Immature natural killer cell (primary cell): ENCODE results near the gene SPIRE2. TPM values are rescaled to one million over a fixed set of nuclear protein-coding genes. Genes with fewer than 3 reads are reported as not detected.
"Not testable (repeated sequence)": the region's sequence is repeated elsewhere in the genome, so short reads cannot be mapped to it uniquely, and the experiment has no call there.

Source experiments
- DNase-seq, 3 donors: peaks; one replicate each; pipeline ENCODE4 v3.0.0; 2022; ENCODE audit warnings: mixed read lengths in 1 of 3
- H3K27ac Mint-ChIP-seq, 6 donors: one replicate each; pipeline ENCODE4 v1.8.0; 2020; ENCODE audit warnings: mixed read lengths in 6 of 6, mild to moderate bottlenecking in 5 of 6, inconsistent platforms in 4 of 6, moderate library complexity in 3 of 6
- H3K27me3 Mint-ChIP-seq, 3 donors: one replicate each; pipeline ENCODE4 v1.8.0; 2020 to 2021; ENCODE audit warnings: low read depth in 3 of 3, mild to moderate bottlenecking in 3 of 3, mixed read lengths in 3 of 3, moderate library complexity in 3 of 3, inconsistent platforms in 1 of 3
- H3K36me3 Mint-ChIP-seq, 3 donors: one replicate each; pipeline ENCODE4 v1.8.0; 2020; ENCODE audit warnings: mixed read lengths in 3 of 3, inconsistent platforms in 2 of 3, mild to moderate bottlenecking in 2 of 3
- H3K4me1 Mint-ChIP-seq, 2 donors: one replicate each; pipeline ENCODE4 v1.8.0; 2020; ENCODE audit warnings: inconsistent platforms in 2 of 2, mild to moderate bottlenecking in 2 of 2, mixed read lengths in 2 of 2, moderate library complexity in 1 of 2
- H3K4me3 Mint-ChIP-seq, 5 donors: one replicate each; pipeline ENCODE4 v1.8.0; 2020; ENCODE audit warnings: mild to moderate bottlenecking in 5 of 5, mixed read lengths in 5 of 5, inconsistent platforms in 3 of 5, moderate library complexity in 3 of 5
- H3K9me3 Mint-ChIP-seq, 6 donors: one replicate each; pipeline ENCODE4 v1.8.0; 2020; ENCODE audit warnings: mild to moderate bottlenecking in 6 of 6, mixed read lengths in 6 of 6, inconsistent platforms in 4 of 6, moderate library complexity in 3 of 6
- polyA plus RNA-seq, 3 donors: library from polyadenylated mRNA; unstranded; fragments of 300-500 nt; fragmentation: Illumina TruSeq; gene quantifications; one replicate each; pipeline ENCODE4 v1.2.3, GENCODE V29; 2021

The SPIRE2 gene
- polyA plus RNA-seq = 1 to 10 TPM; 1.0 to 1.3 (median 1.3) TPM

GRCh38 chr16:89828199-89828869 lies at the start of gene SPIRE2:
Gene SPIRE2, plus strand, starts transcription at chr16:89828475. Its CDS starts 76 bp downstream, at chr16:89828551.
- peak within 1 kb of the TSS; percentile 50 to 79 (median 73) for H3K4me3 Mint-ChIP-seq
- H3K27ac Mint-ChIP-seq = peak within 1 kb of the TSS in 1 of 6 donors; percentile 46
- H3K9me3 Mint-ChIP-seq = no peaks in the 10 kb centered on the region
- peaks cover 12 to 13% of the 10 kb centered on the region in 2 donors for H3K4me1 Mint-ChIP-seq
- peak; percentile 74 to 80 (median 78) for DNase-seq
- peaks cover 2 to 11% (median 3%) of the 10 kb centered on the region in 3 donors for H3K27me3 Mint-ChIP-seq
- no peaks in the 10 kb centered on the region for H3K36me3 Mint-ChIP-seq

- peaks cover 0 to 3% (median 0%) of the 10 kb centered on the region in 3 donors for H3K27me3 Mint-ChIP-seq
- H3K36me3 Mint-ChIP-seq = peaks cover 0 to 6% (median 6%) of the 10 kb centered on the region in 3 donors
- H3K27ac Mint-ChIP-seq = peak overlapping the region in 1 of 6 donors; percentile 1
- peaks cover 1 to 8% of the 10 kb centered on the region in 2 donors for H3K4me1 Mint-ChIP-seq
- no peak for DNase-seq
- H3K4me3 Mint-ChIP-seq = no peak overlapping the region
- no peaks in the 10 kb centered on the region for H3K9me3 Mint-ChIP-seq
Measured at GRCh38 chr16:89779231-89779908, 48.9 kb upstream of the SPIRE2 start.

GRCh38 chr16:89779909-89780305 lies 48.4 kb upstream of the SPIRE2 start:
- Mint-ChIP-seq H3K9me3 (no peaks in the 10 kb centered on the region), H3K4me3 (no peak overlapping the region), H3K4me1 (peaks cover 7 to 14% of the 10 kb centered on the region in 2 donors), H3K36me3 (peaks cover 0 to 8% (median 6%) of the 10 kb centered on the region in 3 donors), H3K27me3 (peaks cover 0 to 3% (median 0%) of the 10 kb centered on the region in 3 donors), H3K27ac (peak overlapping the region in 1 of 6 donors; percentile 1)
- no peak for DNase-seq

- H3K4me3 Mint-ChIP-seq = no peak overlapping the region
- H3K4me1 Mint-ChIP-seq = peaks cover 20 to 32% of the 10 kb centered on the region in 2 donors
- no peak overlapping the region for H3K27ac Mint-ChIP-seq
- H3K36me3 Mint-ChIP-seq = peaks cover 0 to 11% (median 6%) of the 10 kb centered on the region in 3 donors
- no peak for DNase-seq
- H3K9me3 Mint-ChIP-seq = no peaks in the 10 kb centered on the region
- peaks cover 0 to 3% (median 0%) of the 10 kb centered on the region in 3 donors for H3K27me3 Mint-ChIP-seq
Measured at GRCh38 chr16:89782489-89782888, 45.8 kb upstream of the SPIRE2 start.

GRCh38 chr16:89783952-89784351 lies 44.3 kb upstream of the SPIRE2 start:
- peaks cover 20 to 32% of the 10 kb centered on the region in 2 donors for H3K4me1 Mint-ChIP-seq
- not testable (repeated sequence) for H3K9me3 Mint-ChIP-seq, H3K4me3 Mint-ChIP-seq, H3K27ac Mint-ChIP-seq, H3K27me3 Mint-ChIP-seq, DNase-seq
- H3K36me3 Mint-ChIP-seq = peaks cover 0 to 11% (median 6%) of the 10 kb centered on the region in 3 donors

GRCh38 chr16:89784406-89784805 lies 43.9 kb upstream of the SPIRE2 start:
- Mint-ChIP-seq H3K4me3 (peak overlapping the region in 3 of 5 donors; percentile 16 to 56 (median 20)), H3K27ac (peak overlapping the region in 5 of 6 donors; percentile 8 to 65 (median 37)), H3K36me3 (peaks cover 0 to 11% (median 6%) of the 10 kb centered on the region in 3 donors), H3K27me3 (peaks cover 0 to 1% (median 0%) of the 10 kb centered on the region in 3 donors), H3K4me1 (peaks cover 20 to 32% of the 10 kb centered on the region in 2 donors), H3K9me3 (no peaks in the 10 kb centered on the region)
- DNase-seq = no peak

GRCh38 chr16:89785523-89786155 lies 42.6 kb upstream of the SPIRE2 start:
- Mint-ChIP-seq H3K27ac (peak overlapping the region; percentile 8 to 65 (median 52)), H3K27me3 (peaks cover 0 to 1% (median 0%) of the 10 kb centered on the region in 3 donors), H3K4me1 (peaks cover 20 to 32% of the 10 kb centered on the region in 2 donors), H3K4me3 (peak overlapping the region in 4 of 5 donors; percentile 12 to 56 (median 24)), H3K9me3 (no peaks in the 10 kb centered on the region), H3K36me3 (peaks cover 0 to 11% (median 6%) of the 10 kb centered on the region in 3 donors)
- peak; percentile 35 to 62 (median 57) for DNase-seq

- Mint-ChIP-seq H3K4me1 (peaks cover 20 to 32% of the 10 kb centered on the region in 2 donors), H3K27ac (peak overlapping the region in 1 of 6 donors; percentile 75), H3K27me3 (peaks cover 0 to 1% (median 0%) of the 10 kb centered on the region in 3 donors), H3K9me3 (no peaks in the 10 kb centered on the region), H3K36me3 (peaks cover 0 to 11% (median 9%) of the 10 kb centered on the region in 3 donors), H3K4me3 (no peak overlapping the region)
- DNase-seq = no peak
Measured at GRCh38 chr16:89786474-89787364, 41.6 kb upstream of the SPIRE2 start.

- Mint-ChIP-seq H3K4me3 (no peak overlapping the region), H3K9me3 (no peaks in the 10 kb centered on the region), H3K36me3 (peaks cover 0 to 15% (median 14%) of the 10 kb centered on the region in 3 donors), H3K4me1 (peaks cover 20 to 37% of the 10 kb centered on the region in 2 donors), H3K27ac (no peak overlapping the region), H3K27me3 (peaks cover 0 to 3% (median 0%) of the 10 kb centered on the region in 3 donors)
- DNase-seq = no peak
Measured at GRCh38 chr16:89787365-89787805, 40.9 kb upstream of the SPIRE2 start.

GRCh38 chr16:89791278-89791995 lies 36.8 kb upstream of the SPIRE2 start:
- DNase-seq = no peak
- H3K27ac Mint-ChIP-seq = no peak overlapping the region
- H3K9me3 Mint-ChIP-seq = no peaks in the 10 kb centered on the region
- peaks cover 0 to 8% (median 7%) of the 10 kb centered on the region in 3 donors for H3K36me3 Mint-ChIP-seq
- H3K4me1 Mint-ChIP-seq = peaks cover 6 to 20% of the 10 kb centered on the region in 2 donors
- H3K4me3 Mint-ChIP-seq = no peak overlapping the region
- peaks cover 0 to 1% (median 0%) of the 10 kb centered on the region in 3 donors for H3K27me3 Mint-ChIP-seq

- Mint-ChIP-seq H3K27ac (peak overlapping the region in 2 of 6 donors; percentile 59 to 64), H3K4me3 (peak overlapping the region in 1 of 5 donors; percentile 9), H3K4me1 (peaks cover 4 to 14% of the 10 kb centered on the region in 2 donors)
- not testable (repeated sequence) for H3K27me3 Mint-ChIP-seq, H3K36me3 Mint-ChIP-seq, H3K9me3 Mint-ChIP-seq
- DNase-seq = peak; percentile 58 to 64 (median 64)
Measured at GRCh38 chr16:89793092-89793491, 35.2 kb upstream of the SPIRE2 start.

GRCh38 chr16:89793955-89794354 lies 34.3 kb upstream of the SPIRE2 start:
- DNase-seq = no peak
- Mint-ChIP-seq H3K36me3 (peaks cover 0 to 8% (median 7%) of the 10 kb centered on the region in 3 donors), H3K4me3 (no peak overlapping the region), H3K27me3 (peaks cover 0 to 1% (median 0%) of the 10 kb centered on the region in 3 donors), H3K9me3 (no peaks in the 10 kb centered on the region), H3K4me1 (peaks cover 4 to 14% of the 10 kb centered on the region in 2 donors), H3K27ac (no peak overlapping the region)
